MM.1S (cell line): ENCODE data around the gene SIL1.

Experiments
- EZH2 ChIP-seq: fragments of 300-600 bp; sonication (generic); optimal IDR thresholded peaks from 2 replicates; pipeline ENCODE3; 2017; ENCODE audit warnings: low read depth, mild to moderate bottlenecking, antibody characterized with exemption, low read length, mixed read lengths
- EZH2phosphoT487 ChIP-seq: fragments of 300-600 bp; sonication (generic); IDR thresholded peaks from 2 replicates; pipeline ENCODE4 v1.6.1; 2018; ENCODE audit warnings: antibody characterized with exemption, low read length
- TF ChIP-seq, protein P1 (sequence below): fragments of 300-600 bp; sonication (generic); IDR thresholded peaks from 2 replicates; pipeline ENCODE4 v1.5.1; 2016; ENCODE audit warnings: antibody characterized with exemption, low read length, mixed read lengths

DNA sequence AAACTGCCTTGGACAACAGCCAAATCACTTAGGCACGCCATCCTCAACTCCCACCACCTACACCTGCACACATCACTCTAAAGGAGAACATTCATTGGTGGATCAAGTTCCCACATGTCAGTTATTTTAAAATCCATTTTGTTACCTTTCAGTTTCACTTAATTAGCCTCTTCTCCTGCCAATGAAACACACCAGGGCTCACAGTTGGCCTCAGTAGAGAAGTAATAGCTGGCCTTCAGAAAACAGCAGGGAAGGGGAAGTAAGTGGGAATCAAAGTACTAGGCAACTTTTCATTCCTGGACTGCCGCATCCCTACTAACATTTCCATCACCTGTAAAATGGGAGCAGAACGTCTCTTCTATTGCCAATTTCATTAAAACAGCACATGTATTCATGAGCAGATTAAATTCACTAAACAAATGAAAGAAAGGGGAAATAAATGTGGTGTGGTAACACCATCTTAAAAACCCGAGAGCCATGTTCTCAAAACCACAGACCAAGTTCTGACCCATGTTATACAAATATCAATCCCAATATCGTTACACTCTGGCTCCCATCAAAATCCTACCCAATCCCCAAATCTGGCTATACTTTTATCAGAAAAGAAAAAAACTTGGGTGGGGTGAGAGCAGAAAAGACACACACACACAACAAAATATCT, 1.7 kb downstream of the SIL1 start:
- TF ChIP-seq, protein P1, sequence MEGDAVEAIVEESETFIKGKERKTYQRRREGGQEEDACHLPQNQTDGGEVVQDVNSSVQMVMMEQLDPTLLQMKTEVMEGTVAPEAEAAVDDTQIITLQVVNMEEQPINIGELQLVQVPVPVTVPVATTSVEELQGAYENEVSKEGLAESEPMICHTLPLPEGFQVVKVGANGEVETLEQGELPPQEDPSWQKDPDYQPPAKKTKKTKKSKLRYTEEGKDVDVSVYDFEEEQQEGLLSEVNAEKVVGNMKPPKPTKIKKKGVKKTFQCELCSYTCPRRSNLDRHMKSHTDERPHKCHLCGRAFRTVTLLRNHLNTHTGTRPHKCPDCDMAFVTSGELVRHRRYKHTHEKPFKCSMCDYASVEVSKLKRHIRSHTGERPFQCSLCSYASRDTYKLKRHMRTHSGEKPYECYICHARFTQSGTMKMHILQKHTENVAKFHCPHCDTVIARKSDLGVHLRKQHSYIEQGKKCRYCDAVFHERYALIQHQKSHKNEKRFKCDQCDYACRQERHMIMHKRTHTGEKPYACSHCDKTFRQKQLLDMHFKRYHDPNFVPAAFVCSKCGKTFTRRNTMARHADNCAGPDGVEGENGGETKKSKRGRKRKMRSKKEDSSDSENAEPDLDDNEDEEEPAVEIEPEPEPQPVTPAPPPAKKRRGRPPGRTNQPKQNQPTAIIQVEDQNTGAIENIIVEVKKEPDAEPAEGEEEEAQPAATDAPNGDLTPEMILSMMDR, result no peak
- TF ChIP-seq EZH2 (no peak), EZH2phosphoT487 (no peak)
